K562 (cell line): Measurements from ENCODE around the gene LYPLA2. TPM values are rescaled to one million over a fixed set of nuclear protein-coding genes. Genes with fewer than 3 reads are reported as not detected.

Source experiments
- CREM ChIP-seq: IDR thresholded peaks from 2 replicates; pipeline ENCODE4 v1.6.1; 2014; ENCODE audit warnings: antibody characterized with exemption, low read depth
- CTCFL ChIP-seq: IDR thresholded peaks from 2 replicates; pipeline ENCODE4 v1.6.1; 2011; ENCODE audit warnings: borderline replicate concordance, low read depth, mild to moderate bottlenecking, moderate library complexity, low read length; ENCODE audit not compliant: insufficient read depth, poor library complexity, severe bottlenecking
- ERF ChIP-seq: fragments of 450-650 bp; formaldehyde crosslinking; IDR thresholded peaks from 2 replicates; pipeline ENCODE4 v1.4.0; 2020; ENCODE audit warnings: mild to moderate bottlenecking, mixed read lengths
- HDAC8 ChIP-seq: fragments of 450-650 bp; IDR thresholded peaks from 2 replicates; pipeline ENCODE4 v1.6.1; 2016; ENCODE audit warnings: mild to moderate bottlenecking, missing genetic modification characterization, moderate library complexity, missing compliant biosample characterization
- MAFF ChIP-seq: IDR thresholded peaks from 2 replicates; pipeline ENCODE4 v1.6.1; 2012; ENCODE audit warnings: low read length, improper control_type of control experiment
- MAX ChIP-seq: sonication (generic); formaldehyde crosslinking; IDR thresholded peaks from 2 replicates; pipeline ENCODE4 v1.9.0; 2022; ENCODE audit warnings: mild to moderate bottlenecking, missing genetic modification reagents
- MXI1 ChIP-seq: IDR thresholded peaks from 2 replicates; pipeline ENCODE4 v1.6.1; 2011; ENCODE audit warnings: low read depth, mild to moderate bottlenecking, improper control_type of control experiment, low read length
- NFIC ChIP-seq: fragments of 450-650 bp; IDR thresholded peaks from 2 replicates; pipeline ENCODE4 v1.6.1; 2017; ENCODE audit warnings: mild to moderate bottlenecking, inconsistent platforms
- RB1 ChIP-seq: fragments of 450-650 bp; IDR thresholded peaks from 2 replicates; pipeline ENCODE4 v1.6.1; 2017; ENCODE audit warnings: low read depth, mild to moderate bottlenecking
- RBBP5 ChIP-seq: fragments of 200-600 bp; sonication (generic); IDR thresholded peaks from 2 replicates; pipeline ENCODE4 v1.6.1; 2012; ENCODE audit warnings: borderline replicate concordance, mild to moderate bottlenecking, low read length, control low read depth, inconsistent platforms; ENCODE audit not compliant: insufficient read depth, poor library complexity, severe bottlenecking
- SIRT6 ChIP-seq: IDR thresholded peaks from one replicate; pipeline ENCODE4 v1.6.1; 2012; ENCODE audit warnings: low read depth, mild to moderate bottlenecking, control low read depth, inconsistent platforms, low read length, moderate library complexity
- TRIM28 ChIP-seq: fragments of 450-650 bp; IDR thresholded peaks from 2 replicates; pipeline ENCODE4 v1.6.1; 2017
- TSC22D4 ChIP-seq: fragments of 450-650 bp; IDR thresholded peaks from 2 replicates; pipeline ENCODE4 v1.6.1; 2016; ENCODE audit warnings: missing genetic modification characterization, missing biosample characterization, control low read depth
- ZNF766 ChIP-seq: fragments of 200-800 bp; sonication (Bioruptor generic); conservative IDR thresholded peaks from 2 replicates; pipeline ENCODE4 v1.6.1; 2016; ENCODE audit warnings: missing genetic modification characterization, missing compliant biosample characterization
- polyA plus RNA-seq, 8 experiments: library from polyadenylated mRNA; depleted of rRNA in 4 of 8; stranded (reverse) in 5 of 8; unstranded in 3 of 8; fragments of >200 nt; fragmentation: Nextera tagmentation in 2 of 8; fragmentation: Illumina TruSeq in 1 of 8; extraction: Ambion mirVana in 2 of 8; extraction: Trizol in 1 of 8; gene quantifications; 2 replicates each; pipeline versions ENCODE4 v1.2.1 to v1.2.3, GENCODE V29; 2011 to 2014; ENCODE audit warnings: inconsistent platforms in 1 of 8, missing spikeins in 1 of 8
- total RNA-seq, 7 experiments: library from RNA; depleted of rRNA in 6 of 7; stranded (reverse); fragments of >200 nt in 6 of 7; fragmentation: Illumina TruSeq in 2 of 7; extraction: Trizol in 2 of 7; gene quantifications; 2 replicates each; pipeline versions ENCODE4 v1.2.1 to v1.2.3, GENCODE V29; 2011 to 2021; ENCODE audit warnings: low replicate concordance in 1 of 7
- TF ChIP-seq, protein P1 (sequence below), 2 experiments: IDR thresholded peaks; 2 replicates each; pipeline ENCODE4 v1.6.1; 2012; ENCODE audit warnings: improper control_type of control experiment in 2 of 2, low read depth in 2 of 2, low read length in 2 of 2, borderline replicate concordance in 1 of 2
- TF ChIP-seq, protein P2 (sequence below), 2 experiments: fragments of 200-800 bp in 1 of 2; sonication (Bioruptor generic) in 1 of 2; sonication (generic) in 1 of 2; formaldehyde crosslinking in 1 of 2; IDR thresholded peaks in 1 of 2; conservative IDR thresholded peaks in 1 of 2; 2 replicates each; pipeline versions ENCODE4 v1.5.0 to v1.6.1; 2016 to 2020; ENCODE audit warnings: missing compliant biosample characterization in 1 of 2, missing genetic modification characterization in 1 of 2, missing genetic modification reagents in 1 of 2
- TF ChIP-seq, protein P3 (sequence below): IDR thresholded peaks from 2 replicates; pipeline ENCODE4 v1.6.1; 2016; ENCODE audit warnings: missing genetic modification characterization, missing compliant biosample characterization

The LYPLA2 gene
- total and polyA plus RNA-seq, 9 of the 15 experiments (the other 6 are each of a cell fraction or from before 2014, with no cell fraction given): 3.9 to 128 (median 60.1) TPM

GRCh38 chr1:23810818-23811540, 20.0 kb downstream of the LYPLA2 start (continued):
- TF ChIP-seq, protein P1, sequence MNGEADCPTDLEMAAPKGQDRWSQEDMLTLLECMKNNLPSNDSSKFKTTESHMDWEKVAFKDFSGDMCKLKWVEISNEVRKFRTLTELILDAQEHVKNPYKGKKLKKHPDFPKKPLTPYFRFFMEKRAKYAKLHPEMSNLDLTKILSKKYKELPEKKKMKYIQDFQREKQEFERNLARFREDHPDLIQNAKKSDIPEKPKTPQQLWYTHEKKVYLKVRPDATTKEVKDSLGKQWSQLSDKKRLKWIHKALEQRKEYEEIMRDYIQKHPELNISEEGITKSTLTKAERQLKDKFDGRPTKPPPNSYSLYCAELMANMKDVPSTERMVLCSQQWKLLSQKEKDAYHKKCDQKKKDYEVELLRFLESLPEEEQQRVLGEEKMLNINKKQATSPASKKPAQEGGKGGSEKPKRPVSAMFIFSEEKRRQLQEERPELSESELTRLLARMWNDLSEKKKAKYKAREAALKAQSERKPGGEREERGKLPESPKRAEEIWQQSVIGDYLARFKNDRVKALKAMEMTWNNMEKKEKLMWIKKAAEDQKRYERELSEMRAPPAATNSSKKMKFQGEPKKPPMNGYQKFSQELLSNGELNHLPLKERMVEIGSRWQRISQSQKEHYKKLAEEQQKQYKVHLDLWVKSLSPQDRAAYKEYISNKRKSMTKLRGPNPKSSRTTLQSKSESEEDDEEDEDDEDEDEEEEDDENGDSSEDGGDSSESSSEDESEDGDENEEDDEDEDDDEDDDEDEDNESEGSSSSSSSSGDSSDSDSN (IDR thresholded peaks at IDR 0.05; ENCODE audit: borderline replicate concordance in 1 of 2, low read depth in 2 of 2, low read length in 2 of 2): no peak
- TF ChIP-seq, protein P2, sequence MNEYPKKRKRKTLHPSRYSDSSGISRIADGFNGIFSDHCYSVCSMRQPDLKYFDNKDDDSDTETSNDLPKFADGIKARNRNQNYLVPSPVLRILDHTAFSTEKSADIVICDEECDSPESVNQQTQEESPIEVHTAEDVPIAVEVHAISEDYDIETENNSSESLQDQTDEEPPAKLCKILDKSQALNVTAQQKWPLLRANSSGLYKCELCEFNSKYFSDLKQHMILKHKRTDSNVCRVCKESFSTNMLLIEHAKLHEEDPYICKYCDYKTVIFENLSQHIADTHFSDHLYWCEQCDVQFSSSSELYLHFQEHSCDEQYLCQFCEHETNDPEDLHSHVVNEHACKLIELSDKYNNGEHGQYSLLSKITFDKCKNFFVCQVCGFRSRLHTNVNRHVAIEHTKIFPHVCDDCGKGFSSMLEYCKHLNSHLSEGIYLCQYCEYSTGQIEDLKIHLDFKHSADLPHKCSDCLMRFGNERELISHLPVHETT (CRISPR knock-in tag; conservative IDR thresholded peaks at IDR 0.05 in 1 of 2, IDR thresholded peaks at IDR 0.05 in 1 of 2): no peak
- TF ChIP-seq TSC22D4 (tag): no peak
- TF ChIP-seq TRIM28: no peak
- no peak for TF ChIP-seq ERF (CRISPR knock-in tag)
- no peak for TF ChIP-seq SIRT6
- TF ChIP-seq CREM: peak; percentile 61; the same call in 1 of the 2 replicates
- peak; percentile 39; the same call in 1 of the 2 replicates for TF ChIP-seq MAX
- TF ChIP-seq RB1: no peak; the same call in 1 of the 2 replicates
- no peak for TF ChIP-seq MAFF
- TF ChIP-seq, protein P3, sequence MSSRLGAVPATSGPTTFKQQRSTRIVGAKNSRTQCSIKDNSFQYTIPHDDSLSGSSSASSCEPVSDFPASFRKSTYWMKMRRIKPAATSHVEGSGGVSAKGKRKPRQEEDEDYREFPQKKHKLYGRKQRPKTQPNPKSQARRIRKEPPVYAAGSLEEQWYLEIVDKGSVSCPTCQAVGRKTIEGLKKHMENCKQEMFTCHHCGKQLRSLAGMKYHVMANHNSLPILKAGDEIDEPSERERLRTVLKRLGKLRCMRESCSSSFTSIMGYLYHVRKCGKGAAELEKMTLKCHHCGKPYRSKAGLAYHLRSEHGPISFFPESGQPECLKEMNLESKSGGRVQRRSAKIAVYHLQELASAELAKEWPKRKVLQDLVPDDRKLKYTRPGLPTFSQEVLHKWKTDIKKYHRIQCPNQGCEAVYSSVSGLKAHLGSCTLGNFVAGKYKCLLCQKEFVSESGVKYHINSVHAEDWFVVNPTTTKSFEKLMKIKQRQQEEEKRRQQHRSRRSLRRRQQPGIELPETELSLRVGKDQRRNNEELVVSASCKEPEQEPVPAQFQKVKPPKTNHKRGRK (tag): no peak
- TF ChIP-seq MXI1: no peak
- no peak for TF ChIP-seq HDAC8 (tag)
- TF ChIP-seq NFIC: peak; percentile 17; the same call in 1 of the 2 replicates
- peak; percentile 9 for TF ChIP-seq CTCFL
- no peak for TF ChIP-seq ZNF766
- TF ChIP-seq RBBP5: no peak
